ENCODE measurements around the gene PLS1.

PLS1 gene

DNA sequence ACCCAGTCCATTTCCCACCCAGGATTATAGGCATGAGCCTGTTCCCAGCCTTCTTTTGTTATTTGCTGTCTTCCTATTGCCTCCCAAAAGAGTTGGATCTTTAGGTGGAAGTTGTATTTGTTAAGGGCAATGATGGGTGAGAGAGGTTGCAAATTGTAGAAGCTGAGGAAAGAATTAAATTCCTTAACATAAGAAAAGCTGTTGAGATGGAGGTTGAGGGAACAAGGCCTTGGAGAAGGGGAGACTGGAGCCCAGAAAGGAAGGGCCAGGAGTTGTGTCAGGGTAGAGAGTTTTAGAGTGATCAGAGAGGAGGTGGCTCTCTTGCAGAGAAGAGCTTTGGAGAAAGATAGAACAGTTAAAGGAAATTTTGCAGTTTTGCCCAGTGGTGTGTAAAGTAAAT, 46.8 kb downstream of the PLS1 start:
- no peak for DNase-seq (ENCODE audit: low read depth)
- TF ChIP-seq, protein P1, sequence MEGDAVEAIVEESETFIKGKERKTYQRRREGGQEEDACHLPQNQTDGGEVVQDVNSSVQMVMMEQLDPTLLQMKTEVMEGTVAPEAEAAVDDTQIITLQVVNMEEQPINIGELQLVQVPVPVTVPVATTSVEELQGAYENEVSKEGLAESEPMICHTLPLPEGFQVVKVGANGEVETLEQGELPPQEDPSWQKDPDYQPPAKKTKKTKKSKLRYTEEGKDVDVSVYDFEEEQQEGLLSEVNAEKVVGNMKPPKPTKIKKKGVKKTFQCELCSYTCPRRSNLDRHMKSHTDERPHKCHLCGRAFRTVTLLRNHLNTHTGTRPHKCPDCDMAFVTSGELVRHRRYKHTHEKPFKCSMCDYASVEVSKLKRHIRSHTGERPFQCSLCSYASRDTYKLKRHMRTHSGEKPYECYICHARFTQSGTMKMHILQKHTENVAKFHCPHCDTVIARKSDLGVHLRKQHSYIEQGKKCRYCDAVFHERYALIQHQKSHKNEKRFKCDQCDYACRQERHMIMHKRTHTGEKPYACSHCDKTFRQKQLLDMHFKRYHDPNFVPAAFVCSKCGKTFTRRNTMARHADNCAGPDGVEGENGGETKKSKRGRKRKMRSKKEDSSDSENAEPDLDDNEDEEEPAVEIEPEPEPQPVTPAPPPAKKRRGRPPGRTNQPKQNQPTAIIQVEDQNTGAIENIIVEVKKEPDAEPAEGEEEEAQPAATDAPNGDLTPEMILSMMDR (conservative IDR thresholded peaks at IDR 0.05; ENCODE audit: low read depth, low read length): no peak
- H3K4me3 ChIP-seq (ENCODE audit: low read length): no peak overlapping the region

DNA sequence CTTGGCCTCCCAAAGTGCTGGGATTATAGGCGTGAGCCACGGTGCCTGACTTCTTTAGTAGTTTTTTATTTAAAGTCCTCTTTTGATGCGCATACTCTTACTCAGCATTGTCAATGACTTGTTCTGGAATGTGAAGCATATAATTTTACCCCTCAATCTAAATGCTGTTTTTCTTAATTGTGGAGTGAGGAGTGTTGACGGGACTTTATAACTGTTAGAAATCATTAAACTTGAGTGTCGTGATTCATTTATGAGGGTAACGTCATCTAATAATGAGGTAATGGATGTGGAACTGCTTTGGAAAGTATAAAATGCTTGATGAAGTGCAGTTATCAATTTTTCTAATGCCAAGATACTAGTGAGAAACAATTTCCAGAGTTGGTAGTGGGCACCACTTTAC, 48.3 kb downstream of the PLS1 start:
- TF ChIP-seq, protein P1 (conservative IDR thresholded peaks at IDR 0.05; ENCODE audit: low read depth, low read length): no peak
- no peak overlapping the region for H3K4me3 ChIP-seq (ENCODE audit: low read length)
- no peak for DNase-seq (ENCODE audit: low read depth)

DNA sequence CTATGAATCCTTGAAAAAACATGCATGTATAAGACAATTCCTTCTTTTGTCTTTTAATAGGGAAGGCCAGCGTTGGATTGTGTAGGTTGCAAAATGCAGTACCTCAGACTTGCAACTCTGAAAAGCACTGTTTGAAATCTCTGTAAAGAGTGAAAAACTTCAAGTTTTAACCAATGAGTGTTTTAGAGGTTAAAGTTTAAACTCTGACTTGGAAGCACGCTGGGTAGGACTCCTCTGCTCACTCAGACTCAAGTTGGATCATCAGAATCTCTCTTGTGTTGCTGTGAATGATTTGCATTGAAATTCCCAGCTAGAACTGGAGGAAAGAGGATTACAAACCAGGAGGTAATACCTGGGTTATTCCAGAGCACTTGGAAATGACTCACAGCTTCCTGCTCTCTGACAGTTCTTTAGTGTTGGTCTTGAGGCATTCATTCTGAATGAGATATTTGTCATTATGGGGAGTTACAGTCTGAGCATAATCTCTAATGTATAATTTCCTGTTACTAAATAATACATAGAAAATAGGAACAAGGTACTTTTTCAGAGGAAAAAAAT, 49.1 kb downstream of the PLS1 start:
- TF ChIP-seq, protein P1 (conservative IDR thresholded peaks at IDR 0.05; ENCODE audit: low read depth, low read length): no peak
- DNase-seq (ENCODE audit: low read depth): peak; percentile 87
- H3K4me3 ChIP-seq (ENCODE audit: low read length): no peak overlapping the region

DNA sequence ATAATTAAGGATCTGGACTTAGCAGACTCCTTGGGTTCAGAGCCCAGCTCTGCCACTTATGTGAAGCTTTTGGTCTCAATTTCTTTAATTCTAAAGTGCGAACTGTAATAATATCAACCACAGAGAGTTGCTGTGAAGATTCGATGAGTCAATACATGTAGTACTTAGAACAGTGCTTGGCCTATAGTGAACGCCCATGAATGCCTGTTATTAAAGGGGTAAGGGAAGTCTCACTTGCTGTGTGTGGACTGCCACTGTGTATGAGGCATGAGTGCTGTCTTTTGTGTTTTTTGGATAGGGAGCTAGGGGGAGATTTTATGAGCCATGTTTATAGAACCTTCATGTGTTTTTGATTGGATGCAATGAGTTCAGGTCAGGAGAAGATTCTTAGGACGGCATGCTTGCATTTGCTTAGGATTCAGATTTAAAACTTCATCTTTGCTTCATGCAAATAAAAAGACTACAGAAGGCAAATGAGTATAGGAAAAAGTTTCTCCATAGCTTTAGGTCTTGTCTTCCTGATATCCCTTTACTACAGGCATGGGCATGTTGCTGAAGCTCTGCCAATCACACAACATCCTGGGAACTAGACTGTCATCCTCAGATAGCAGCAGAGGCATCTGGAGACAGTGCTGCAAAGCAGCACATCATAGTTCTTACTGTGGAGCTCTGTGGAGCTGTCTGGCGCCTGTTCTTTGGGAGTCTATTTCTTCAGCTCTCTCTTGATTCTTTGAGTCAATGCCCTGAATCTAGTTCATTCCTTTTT, 50.0 kb downstream of the PLS1 start:
- no peak overlapping the region for H3K4me3 ChIP-seq (ENCODE audit: low read length)
- no peak for DNase-seq (ENCODE audit: low read depth)
- TF ChIP-seq, protein P1 (conservative IDR thresholded peaks at IDR 0.05; ENCODE audit: low read depth, low read length): no peak

DNA sequence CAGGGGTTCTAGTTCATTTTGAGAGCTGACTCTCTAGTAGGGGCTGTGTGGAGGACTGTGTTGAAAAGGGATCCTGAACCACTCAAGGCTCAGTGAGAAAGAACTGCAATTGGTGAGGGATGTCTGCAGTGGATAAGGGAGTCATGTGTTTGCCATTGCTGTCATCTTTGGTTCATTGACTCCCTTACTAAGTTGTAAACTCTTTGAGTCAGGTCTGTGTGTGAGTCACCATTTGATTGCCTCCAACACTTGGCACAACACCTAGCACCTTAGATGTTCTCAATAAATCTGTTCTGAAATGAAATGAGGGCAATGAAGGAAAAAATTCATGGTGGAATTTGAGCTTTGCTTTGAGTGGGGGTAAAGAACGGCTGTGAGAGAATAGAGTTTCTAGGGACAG, 51.7 kb downstream of the PLS1 start:
- TF ChIP-seq, protein P1 (conservative IDR thresholded peaks at IDR 0.05; ENCODE audit: low read depth, low read length): no peak
- DNase-seq (ENCODE audit: low read depth): peak; percentile 74
- no peak overlapping the region for H3K4me3 ChIP-seq (ENCODE audit: low read length)

DNA sequence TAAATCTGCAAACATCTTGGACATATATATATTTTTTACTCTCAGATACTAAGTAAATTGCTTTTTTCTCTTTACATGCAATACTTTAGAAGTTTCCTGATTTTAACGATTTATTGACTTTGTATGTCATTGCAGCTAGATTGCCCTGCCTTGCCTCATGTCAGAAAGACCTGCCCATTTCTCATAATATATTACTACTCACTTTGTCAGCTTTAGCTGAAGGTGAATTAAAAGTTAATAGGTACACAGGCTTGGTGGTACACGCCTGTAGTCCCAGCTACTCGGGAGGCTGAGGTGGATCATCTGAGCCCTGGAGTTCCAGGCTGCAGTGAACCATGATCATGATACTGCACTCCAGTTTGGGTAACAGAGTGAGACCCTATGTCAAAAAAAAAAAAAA, 52.8 kb downstream of the PLS1 start:
- no peak for DNase-seq (ENCODE audit: low read depth)
- TF ChIP-seq, protein P1 (conservative IDR thresholded peaks at IDR 0.05; ENCODE audit: low read depth, low read length): no peak
- no peak overlapping the region for H3K4me3 ChIP-seq (ENCODE audit: low read length)

Data from retinal pigment epithelial cell (primary cell).